Testis (tissue), 3 donors: Measurements from ENCODE around the gene SERGEF. TPM values are rescaled to one million over a fixed set of nuclear protein-coding genes. Genes with fewer than 3 reads are reported as not detected.

Experiments used
- DNase-seq: peaks from one replicate; pipeline ENCODE4 v3.0.0-alpha.2; 2019
- H3K27ac ChIP-seq, 2 donors: fragments of 200-600 bp; sonication (generic); one replicate each; pipeline ENCODE4 v1.5.1; 2019
- H3K27me3 ChIP-seq: fragments of 200-600 bp; sonication (generic); one replicate; pipeline ENCODE4 v1.5.1; 2019
- H3K36me3 ChIP-seq: fragments of 200-600 bp; sonication (generic); one replicate; pipeline ENCODE4 v1.5.1; 2017; ENCODE audit warnings: low read depth; ENCODE audit errors: missing control alignments
- H3K4me1 ChIP-seq: fragments of 200-600 bp; sonication (generic); one replicate; pipeline ENCODE4 v1.5.1; 2019
- H3K4me3 ChIP-seq, 2 donors: fragments of 200-600 bp; sonication (generic); one replicate each; pipeline ENCODE4 v1.5.1; 2017 to 2019
- H3K9me3 ChIP-seq: fragments of 200-600 bp; sonication (generic); one replicate; pipeline ENCODE4 v1.5.1; 2017
- POLR2A ChIP-seq: fragments of 450-650 bp; IDR thresholded peaks from one replicate; pipeline ENCODE4 v1.6.1; 2017; ENCODE audit warnings: antibody characterized with exemption, mild to moderate bottlenecking, moderate library complexity
- WGBS, 2 donors: methylation state at CpG; one replicate each; pipeline ENCODE4 v1.1.5; 2018; 5-methylcytosine and 5-hydroxymethylcytosine counted together
- intact Hi-C: fragments of 100-400 bp; cut with DNase I; formaldehyde crosslinking; loops from one replicate; pipeline ENCODE4 v1.15.1; 2023; ENCODE audit warnings: low total_unique reads
- polyA plus RNA-seq: library from polyadenylated mRNA; stranded (reverse); fragments of 350-450 nt; fragmentation: Illumina TruSeq; extraction: RNeasy Lipid Tissue Mini Kit (QIAGEN cat#74804); gene quantifications from one replicate; pipeline ENCODE4 v1.2.3, GENCODE V29; 2014; ENCODE audit warnings: low read depth, low replicate concordance; ENCODE audit not compliant: insufficient read depth
- total RNA-seq, 2 donors: library from RNA; depleted of rRNA; stranded (reverse); fragments of >200 nt; gene quantifications; one replicate each; pipeline ENCODE4 v1.2.3, GENCODE V29; 2016
- TF ChIP-seq, protein P1 (sequence below), 3 experiments: fragments of 450-650 bp in 2 of 3; fragments of 200-600 bp in 1 of 3; sonication (generic) in 1 of 3; IDR thresholded peaks; one replicate each; pipeline ENCODE4 v1.5.1; 2016 to 2019; ENCODE audit warnings: antibody characterized with exemption in 3 of 3, mild to moderate bottlenecking in 2 of 3, moderate library complexity in 1 of 3

SERGEF gene
- total and polyA plus RNA-seq, 3 donors from 2014 or later = 12.5 to 37.5 (median 23.1) TPM

DNA sequence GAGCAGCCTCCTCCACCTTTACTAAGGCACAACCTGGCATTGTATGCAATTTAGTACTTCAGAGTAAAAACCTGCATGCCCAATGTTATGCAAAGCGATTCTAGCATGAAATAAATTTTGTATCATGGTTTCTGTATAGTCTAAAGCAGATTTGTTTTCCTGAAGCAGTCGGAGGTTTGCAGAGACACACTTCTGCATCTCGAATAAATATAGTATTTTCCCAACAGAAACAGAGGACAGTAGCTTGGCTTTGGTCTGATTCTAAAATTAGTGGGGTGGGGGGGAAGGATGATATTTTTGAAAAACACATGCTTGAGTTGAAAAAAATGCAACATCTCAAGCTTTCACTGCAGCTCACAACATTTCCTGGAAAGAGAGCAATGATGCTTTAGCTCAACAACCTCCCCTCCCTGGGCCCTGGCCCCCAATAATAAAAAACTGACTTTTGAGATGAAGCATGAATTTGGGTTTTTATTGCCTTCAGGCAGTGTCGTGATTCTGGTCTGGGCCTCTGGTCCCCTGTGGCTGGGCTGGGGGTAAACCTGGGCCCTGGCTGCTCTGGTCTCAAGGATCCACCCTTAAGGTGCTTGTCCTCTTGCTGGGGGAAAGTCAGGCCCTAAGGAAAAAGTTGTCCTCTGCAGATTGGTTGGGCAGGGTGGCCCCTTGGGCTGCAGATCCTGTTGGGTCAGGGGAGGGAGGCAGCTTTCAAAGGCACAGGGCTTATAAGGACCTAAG, 230.1 kb downstream of the SERGEF start:
- no peaks in the 10 kb centered on the region for H3K4me1 ChIP-seq
- 83 to 84% methylated on average over 4 of the region's 4 CpGs for WGBS, 2 donors
- intact Hi-C loops = no loop called here
- no peak overlapping the region for H3K4me3 ChIP-seq
- no peaks in the 10 kb centered on the region for H3K9me3 ChIP-seq
- TF ChIP-seq, protein P1, sequence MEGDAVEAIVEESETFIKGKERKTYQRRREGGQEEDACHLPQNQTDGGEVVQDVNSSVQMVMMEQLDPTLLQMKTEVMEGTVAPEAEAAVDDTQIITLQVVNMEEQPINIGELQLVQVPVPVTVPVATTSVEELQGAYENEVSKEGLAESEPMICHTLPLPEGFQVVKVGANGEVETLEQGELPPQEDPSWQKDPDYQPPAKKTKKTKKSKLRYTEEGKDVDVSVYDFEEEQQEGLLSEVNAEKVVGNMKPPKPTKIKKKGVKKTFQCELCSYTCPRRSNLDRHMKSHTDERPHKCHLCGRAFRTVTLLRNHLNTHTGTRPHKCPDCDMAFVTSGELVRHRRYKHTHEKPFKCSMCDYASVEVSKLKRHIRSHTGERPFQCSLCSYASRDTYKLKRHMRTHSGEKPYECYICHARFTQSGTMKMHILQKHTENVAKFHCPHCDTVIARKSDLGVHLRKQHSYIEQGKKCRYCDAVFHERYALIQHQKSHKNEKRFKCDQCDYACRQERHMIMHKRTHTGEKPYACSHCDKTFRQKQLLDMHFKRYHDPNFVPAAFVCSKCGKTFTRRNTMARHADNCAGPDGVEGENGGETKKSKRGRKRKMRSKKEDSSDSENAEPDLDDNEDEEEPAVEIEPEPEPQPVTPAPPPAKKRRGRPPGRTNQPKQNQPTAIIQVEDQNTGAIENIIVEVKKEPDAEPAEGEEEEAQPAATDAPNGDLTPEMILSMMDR (IDR thresholded peaks at IDR 0.05) = no peak
- no peak for TF ChIP-seq POLR2A
- no peaks in the 10 kb centered on the region for H3K36me3 ChIP-seq
- no peaks in the 10 kb centered on the region for H3K27me3 ChIP-seq
- H3K27ac ChIP-seq = no peak overlapping the region
- no peak for DNase-seq

DNA sequence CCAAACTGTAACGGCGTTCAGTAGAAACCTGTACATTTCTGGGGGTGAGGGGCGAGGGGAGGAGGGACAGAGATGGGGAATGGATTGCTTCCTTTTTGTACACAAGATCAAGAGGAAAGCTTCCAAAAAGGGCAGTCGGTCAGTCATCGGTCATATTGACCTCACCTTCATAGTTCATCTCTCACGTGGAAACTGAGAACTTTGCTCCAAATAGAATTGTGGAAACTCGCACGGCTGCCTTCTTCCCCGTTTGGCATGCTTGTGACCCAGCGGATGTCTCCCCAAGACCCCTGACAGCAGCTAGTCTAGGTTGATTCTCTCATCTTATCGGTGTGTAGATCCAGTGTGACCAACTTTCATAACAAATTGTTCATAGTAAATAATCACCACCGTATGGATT, 230.7 kb downstream of the SERGEF start:
- Histone ChIP-seq H3K27me3 (no peaks in the 10 kb centered on the region), H3K36me3 (no peaks in the 10 kb centered on the region), H3K4me3 (no peak overlapping the region), H3K27ac (no peak overlapping the region), H3K4me1 (no peaks in the 10 kb centered on the region), H3K9me3 (no peaks in the 10 kb centered on the region)
- TF ChIP-seq, protein P1 (IDR thresholded peaks at IDR 0.05) = no peak
- no peak for TF ChIP-seq POLR2A
- 91 to 93% methylated on average over 12 of the region's 12 CpGs for WGBS, 2 donors
- intact Hi-C loops = no loop called here
- DNase-seq = no peak

DNA sequence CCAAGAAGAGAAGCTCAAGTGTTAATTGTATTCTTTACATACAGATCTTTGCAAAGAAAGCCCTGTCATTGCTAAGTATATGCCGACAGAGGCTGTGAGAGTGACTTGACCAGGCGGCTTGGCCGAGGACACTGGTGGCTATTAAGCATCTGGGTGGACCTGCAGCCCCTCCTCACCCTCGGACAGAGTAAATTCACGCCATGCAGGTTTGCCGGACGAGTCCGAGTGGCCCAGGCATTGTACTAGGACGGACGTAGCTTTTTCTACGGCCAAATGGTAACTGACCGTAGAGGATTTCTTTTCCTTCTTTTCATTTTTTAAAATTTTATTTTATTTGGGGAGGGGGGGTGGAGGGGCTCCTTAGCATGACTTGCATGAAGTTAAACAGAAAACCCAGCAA, 231.2 kb downstream of the SERGEF start:
- H3K4me1 ChIP-seq = no peaks in the 10 kb centered on the region
- no peak for DNase-seq
- no peaks in the 10 kb centered on the region for H3K9me3 ChIP-seq
- no peaks in the 10 kb centered on the region for H3K36me3 ChIP-seq
- intact Hi-C loops = no loop called here
- H3K4me3 ChIP-seq = no peak overlapping the region
- no peak overlapping the region for H3K27ac ChIP-seq
- TF ChIP-seq, protein P1 (IDR thresholded peaks at IDR 0.05) = no peak
- TF ChIP-seq POLR2A = no peak
- H3K27me3 ChIP-seq = no peaks in the 10 kb centered on the region
- 91 to 93% methylated on average over 12 of the region's 12 CpGs for WGBS, 2 donors

DNA sequence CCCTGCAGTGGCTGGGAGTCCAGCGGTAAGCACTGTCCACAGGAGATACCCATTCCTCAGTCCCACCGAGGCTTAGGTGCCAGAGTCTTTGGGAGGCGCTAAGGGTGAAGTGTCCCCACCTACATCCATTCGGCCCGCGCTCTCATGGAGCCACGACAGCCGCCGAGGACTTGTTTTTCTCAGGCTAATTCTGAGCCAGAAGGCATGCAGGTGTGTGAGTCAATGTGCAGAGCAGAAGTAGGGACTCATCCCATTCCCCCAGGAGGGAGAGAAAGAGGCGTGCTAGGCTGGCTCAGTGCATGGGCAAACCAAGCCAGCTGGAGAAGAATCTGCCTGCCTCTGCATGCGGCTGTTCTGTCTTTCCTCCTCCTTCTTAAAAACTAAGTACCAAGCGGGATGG, 231.6 kb downstream of the SERGEF start:
- Histone ChIP-seq H3K36me3 (no peaks in the 10 kb centered on the region), H3K4me1 (no peaks in the 10 kb centered on the region), H3K4me3 (no peak overlapping the region), H3K9me3 (no peaks in the 10 kb centered on the region), H3K27me3 (no peaks in the 10 kb centered on the region), H3K27ac (no peak overlapping the region)
- DNase-seq = no peak
- TF ChIP-seq, protein P1 (IDR thresholded peaks at IDR 0.05) = no peak
- no peak for TF ChIP-seq POLR2A
- WGBS, 2 donors = 88 to 92% methylated on average over 12 of the region's 12 CpGs
- intact Hi-C loops = no loop called here

DNA sequence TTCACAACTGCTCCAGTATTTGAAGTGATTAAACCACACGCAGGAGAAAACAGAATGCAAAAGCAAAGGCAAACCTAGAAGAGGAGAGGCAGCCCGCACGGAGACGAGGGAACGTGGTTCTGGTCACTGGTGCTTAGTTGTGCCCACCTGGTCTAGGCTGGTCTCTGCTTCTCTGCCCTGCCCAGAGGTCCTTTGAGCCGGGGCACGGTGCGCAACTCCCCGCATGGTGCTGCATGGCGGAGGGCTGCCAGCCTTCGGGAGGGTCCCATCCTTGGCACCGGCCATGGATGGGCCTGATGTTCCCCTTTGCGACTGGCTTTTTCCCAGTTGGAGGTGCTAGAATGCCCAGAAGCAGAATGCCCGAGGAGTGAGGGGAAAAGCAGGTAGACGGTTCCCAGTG, 232.2 kb downstream of the SERGEF start:
- intact Hi-C loops = no loop called here
- DNase-seq = no peak
- WGBS, 2 donors = 94 to 95% methylated on average over 14 to 15 of the region's 15 CpGs
- H3K4me3 ChIP-seq = no peak overlapping the region
- no peaks in the 10 kb centered on the region for H3K27me3 ChIP-seq
- no peaks in the 10 kb centered on the region for H3K36me3 ChIP-seq
- H3K9me3 ChIP-seq = no peaks in the 10 kb centered on the region
- TF ChIP-seq, protein P1 (IDR thresholded peaks at IDR 0.05) = no peak
- no peak for TF ChIP-seq POLR2A
- H3K4me1 ChIP-seq = no peaks in the 10 kb centered on the region
- no peak overlapping the region for H3K27ac ChIP-seq
